ENCODE measurements around the gene TGFBI.

The TGFBI gene

GRCh38 chr5:136016945-136017530 is 11.8 kb upstream of the TGFBI start:
- H3K9me3 ChIP-seq (ENCODE audit: low read length): no peaks in the 10 kb centered on the region
- H3K27me3 ChIP-seq (ENCODE audit: insufficient read depth, low read length): peaks cover 3% of the 10 kb centered on the region; the same call in 1 of the 2 replicates
- H3F3A ChIP-seq (ENCODE audit: insufficient read depth, low read length): no peaks in the 10 kb centered on the region
- no peaks in the 10 kb centered on the region for H3K79me2 ChIP-seq (ENCODE audit: insufficient read depth, low read length)
- H3K9me2 ChIP-seq (ENCODE audit: low read depth, low read length): no peaks in the 10 kb centered on the region
- H2AFZ ChIP-seq (ENCODE audit: low read length): no peak overlapping the region
- no peaks in the 10 kb centered on the region for H4K20me1 ChIP-seq (ENCODE audit: insufficient read depth, low read length)
- H3K4me3 ChIP-seq (ENCODE audit: low read depth, low read length, poor library complexity, severe bottlenecking): no peak overlapping the region
- H3K4me1 ChIP-seq (ENCODE audit: insufficient read depth, low read length, severe bottlenecking): no peaks in the 10 kb centered on the region
- TF ChIP-seq CTCF (IDR thresholded peaks at IDR 0.05; ENCODE audit: low read length) (no peak), EZH2 (IDR thresholded peaks at IDR 0.05; ENCODE audit: borderline replicate concordance, low read length) (no peak)
- no peak overlapping the region for H3K4me2 ChIP-seq (ENCODE audit: low read length)
- no peaks in the 10 kb centered on the region for H3K36me3 ChIP-seq (ENCODE audit: insufficient read depth, low read length)
- H3K27ac ChIP-seq (ENCODE audit: low read depth, low read length, poor library complexity, severe bottlenecking): no peak overlapping the region
- no peak overlapping the region for H3K9ac ChIP-seq (ENCODE audit: low read length)

- H3K27ac ChIP-seq (ENCODE audit: low read depth, low read length, poor library complexity, severe bottlenecking): no peak overlapping the region
- H3K4me2 ChIP-seq (ENCODE audit: low read length): no peak overlapping the region
- H3K36me3 ChIP-seq (ENCODE audit: insufficient read depth, low read length): no peaks in the 10 kb centered on the region
- no peaks in the 10 kb centered on the region for H3K9me2 ChIP-seq (ENCODE audit: low read depth, low read length)
- H4K20me1 ChIP-seq (ENCODE audit: insufficient read depth, low read length): no peaks in the 10 kb centered on the region
- no peak overlapping the region for H3K4me3 ChIP-seq (ENCODE audit: low read depth, low read length, poor library complexity, severe bottlenecking)
- H2AFZ ChIP-seq (ENCODE audit: low read length): no peak overlapping the region
- no peaks in the 10 kb centered on the region for H3K9me3 ChIP-seq (ENCODE audit: low read length)
- TF ChIP-seq EZH2 (IDR thresholded peaks at IDR 0.05; ENCODE audit: borderline replicate concordance, low read length) (no peak), CTCF (IDR thresholded peaks at IDR 0.05; ENCODE audit: low read length) (no peak)
- H3K79me2 ChIP-seq (ENCODE audit: insufficient read depth, low read length): no peaks in the 10 kb centered on the region
- H3K4me1 ChIP-seq (ENCODE audit: insufficient read depth, low read length, severe bottlenecking): no peaks in the 10 kb centered on the region
- no peaks in the 10 kb centered on the region for H3F3A ChIP-seq (ENCODE audit: insufficient read depth, low read length)
- no peak overlapping the region for H3K9ac ChIP-seq (ENCODE audit: low read length)
- peaks cover 3% of the 10 kb centered on the region; the same call in 1 of the 2 replicates for H3K27me3 ChIP-seq (ENCODE audit: insufficient read depth, low read length)
These were observed 9.7 kb upstream of the TGFBI start for GRCh38 chr5:136018814-136019783.

GRCh38 chr5:136020001-136020382 is 8.8 kb upstream of the TGFBI start:
- Histone ChIP-seq H4K20me1 (ENCODE audit: insufficient read depth, low read length) (no peaks in the 10 kb centered on the region), H3K27me3 (ENCODE audit: insufficient read depth, low read length) (peaks cover 3% of the 10 kb centered on the region; the same call in 1 of the 2 replicates), H3K36me3 (ENCODE audit: insufficient read depth, low read length) (no peaks in the 10 kb centered on the region), H3K4me2 (ENCODE audit: low read length) (no peak overlapping the region), H3K4me1 (ENCODE audit: insufficient read depth, low read length, severe bottlenecking) (no peaks in the 10 kb centered on the region), H3K4me3 (ENCODE audit: low read depth, low read length, poor library complexity, severe bottlenecking) (no peak overlapping the region), H3F3A (ENCODE audit: insufficient read depth, low read length) (no peaks in the 10 kb centered on the region), H3K9me3 (ENCODE audit: low read length) (no peaks in the 10 kb centered on the region), H3K27ac (ENCODE audit: low read depth, low read length, poor library complexity, severe bottlenecking) (no peak overlapping the region), H2AFZ (ENCODE audit: low read length) (no peak overlapping the region), H3K79me2 (ENCODE audit: insufficient read depth, low read length) (no peaks in the 10 kb centered on the region), H3K9ac (ENCODE audit: low read length) (no peak overlapping the region), H3K9me2 (ENCODE audit: low read depth, low read length) (no peaks in the 10 kb centered on the region)
- TF ChIP-seq CTCF (IDR thresholded peaks at IDR 0.05; ENCODE audit: low read length) (no peak), EZH2 (IDR thresholded peaks at IDR 0.05; ENCODE audit: borderline replicate concordance, low read length) (no peak)

Measured in OCI-LY1 (cell line).